H1 (cell line): ENCODE measurements around the gene LDHAL6A.

Experiments used
- CBX8 ChIP-seq: fragments of 300-800, 300-1000 bp; sonication (generic); IDR thresholded peaks from 2 replicates; pipeline ENCODE4 v1.7.1; 2016; ENCODE audit warnings: low read depth, low read length, borderline replicate concordance
- CTCF ChIP-seq, 3 experiments: IDR thresholded peaks; 1 replicate in 2 of 3; 2 replicates in 1 of 3; pipeline versions ENCODE4 v1.5.1 to v1.6.1; 2011; ENCODE audit warnings: low read length in 3 of 3, mild to moderate bottlenecking in 3 of 3, inconsistent platforms in 2 of 3, low read depth in 1 of 3, moderate library complexity in 1 of 3; ENCODE audit not compliant: insufficient read depth in 1 of 3; ENCODE audit errors: control extremely low read depth in 1 of 3
- EGR1 ChIP-seq: IDR thresholded peaks from 2 replicates; pipeline ENCODE4 v1.6.1; 2011; ENCODE audit warnings: low read depth, low read length, borderline replicate concordance
- EP300 ChIP-seq, 2 experiments: IDR thresholded peaks; 1 replicate in 1 of 2; 2 replicates in 1 of 2; pipeline ENCODE4 v1.6.1; 2011 to 2012; ENCODE audit warnings: low read depth in 2 of 2, low read length in 2 of 2, mild to moderate bottlenecking in 2 of 2, borderline replicate concordance in 1 of 2, inconsistent platforms in 1 of 2, moderate library complexity in 1 of 2
- EZH2 ChIP-seq: fragments of 200-600 bp; sonication (generic); IDR thresholded peaks from 2 replicates; pipeline ENCODE4 v1.7.1; 2012; ENCODE audit warnings: low read depth, mild to moderate bottlenecking, moderate library complexity, low read length, inconsistent platforms; ENCODE audit not compliant: severe bottlenecking
- KDM1A ChIP-seq: fragments of 200-600, 300-600 bp; sonication (generic); IDR thresholded peaks from 2 replicates; pipeline ENCODE4 v1.7.1; 2016; ENCODE audit warnings: mild to moderate bottlenecking, low read length, borderline replicate concordance
- MAX ChIP-seq: IDR thresholded peaks from 2 replicates; pipeline ENCODE4 v1.6.1; 2012; ENCODE audit warnings: inconsistent platforms
- NRF1 ChIP-seq: IDR thresholded peaks from 2 replicates; pipeline ENCODE4 v1.6.1; 2011; ENCODE audit warnings: mild to moderate bottlenecking, low read depth, low read length, improper control_type of control experiment
- POLR2A ChIP-seq, 2 experiments: IDR thresholded peaks; 1 replicate in 1 of 2; 2 replicates in 1 of 2; pipeline ENCODE4 v1.6.1; 2011; ENCODE audit warnings: low read depth in 2 of 2, low read length in 2 of 2, mild to moderate bottlenecking in 2 of 2; ENCODE audit errors: control extremely low read depth in 1 of 2
- POLR2AphosphoS5 ChIP-seq: IDR thresholded peaks from 2 replicates; pipeline ENCODE4 v1.6.1; 2011; ENCODE audit warnings: low read depth, low read length
- SIX5 ChIP-seq: IDR thresholded peaks from 2 replicates; pipeline ENCODE4 v1.6.1; 2011; ENCODE audit warnings: mild to moderate bottlenecking, low read depth, low read length
- SP1 ChIP-seq: IDR thresholded peaks from 2 replicates; pipeline ENCODE4 v1.6.1; 2011; ENCODE audit warnings: low read depth, low read length
- SP2 ChIP-seq: IDR thresholded peaks from 2 replicates; pipeline ENCODE4 v1.6.1; 2012; ENCODE audit warnings: mild to moderate bottlenecking, low read length, inconsistent platforms
- TAF1 ChIP-seq: IDR thresholded peaks from 2 replicates; pipeline ENCODE4 v1.6.1; 2011; ENCODE audit warnings: mild to moderate bottlenecking, low read depth, low read length

GRCh38 chr11:18463439-18463838 lies 7.8 kb downstream of the LDHAL6A start:
- TF ChIP-seq SP1 (no peak), CTCF (IDR thresholded peaks at IDR 0.05; ENCODE audit: control extremely low read depth in 1 of 3, insufficient read depth in 1 of 3, low read depth in 1 of 3, low read length in 3 of 3) (no peak), NRF1 (no peak), POLR2A (IDR thresholded peaks at IDR 0.05; ENCODE audit: control extremely low read depth in 1 of 2, low read depth in 2 of 2, low read length in 2 of 2) (no peak), TAF1 (no peak), MAX (no peak), POLR2AphosphoS5 (no peak), SP2 (no peak), KDM1A (no peak), SIX5 (no peak), EP300 (IDR thresholded peaks at IDR 0.05; ENCODE audit: borderline replicate concordance in 1 of 2, low read depth in 2 of 2, low read length in 2 of 2) (no peak), CBX8 (no peak), EGR1 (no peak), EZH2 (no peak)
